Loucy (cell line): ENCODE measurements around the gene IFNK.

Experiments used
- H2AFZ ChIP-seq: fragments of 200-600 bp; sonication (generic); 2 replicates; pipeline ENCODE4 v1.6.0; 2016; ENCODE audit warnings: antibody characterized with exemption, mild to moderate bottlenecking, low read length, moderate library complexity
- H3F3A ChIP-seq: fragments of 200-600 bp; 2 replicates; pipeline ENCODE4 v1.6.0; 2016; ENCODE audit warnings: antibody characterized with exemption, low read depth, mild to moderate bottlenecking
- H3K27me3 ChIP-seq: fragments of 200-600 bp; sonication (generic); 2 replicates; pipeline ENCODE4 v1.6.1; 2014; ENCODE audit warnings: low read length, mild to moderate bottlenecking; ENCODE audit not compliant: insufficient read depth, poor library complexity, severe bottlenecking
- H3K36me3 ChIP-seq: fragments of 200-600 bp; sonication (generic); 2 replicates; pipeline ENCODE4 v1.6.1; 2016; ENCODE audit warnings: low read length; ENCODE audit not compliant: insufficient read depth
- H3K4me1 ChIP-seq: fragments of 200-600 bp; sonication (generic); 2 replicates; pipeline ENCODE4 v1.5.1; 2014; ENCODE audit warnings: low read length, mild to moderate bottlenecking; ENCODE audit not compliant: insufficient read depth, poor library complexity, severe bottlenecking
- H3K4me2 ChIP-seq: fragments of 200-600 bp; sonication (generic); 2 replicates; pipeline ENCODE4 v1.6.0; 2014; ENCODE audit warnings: antibody characterized with exemption, low read length, low read depth, mild to moderate bottlenecking; ENCODE audit not compliant: poor library complexity, severe bottlenecking
- H3K4me3 ChIP-seq: fragments of 200-600 bp; sonication (generic); 2 replicates; pipeline ENCODE4 v1.5.1; 2014; ENCODE audit warnings: low read length, mild to moderate bottlenecking, mixed read lengths; ENCODE audit not compliant: poor library complexity, severe bottlenecking
- H3K79me2 ChIP-seq: fragments of 200-600 bp; sonication (generic); 2 replicates; pipeline ENCODE4 v1.6.1; 2014; ENCODE audit warnings: low read length; ENCODE audit not compliant: insufficient read depth
- H3K9ac ChIP-seq: fragments of 200-600 bp; sonication (generic); 2 replicates; pipeline ENCODE4 v1.6.0; 2014; ENCODE audit warnings: mild to moderate bottlenecking, low read depth, low read length, moderate library complexity; ENCODE audit not compliant: poor library complexity, severe bottlenecking
- H3K9me2 ChIP-seq: fragments of 200-600 bp; sonication (generic); replicated peaks from 2 replicates; pipeline ENCODE4 v1.6.1; 2016; ENCODE audit warnings: low read depth, low read length, mixed read lengths
- H3K9me3 ChIP-seq: fragments of 200-600 bp; sonication (generic); 2 replicates; pipeline ENCODE4 v1.6.1; 2014; ENCODE audit warnings: mild to moderate bottlenecking, antibody characterized with exemption, low read length, low read depth; ENCODE audit not compliant: insufficient read depth
- H4K20me1 ChIP-seq: fragments of 200-600 bp; sonication (generic); 2 replicates; pipeline ENCODE4 v1.6.0; 2014; ENCODE audit warnings: antibody characterized with exemption, low read length, mild to moderate bottlenecking; ENCODE audit not compliant: insufficient read depth, poor library complexity, severe bottlenecking
- EZH2phosphoT487 ChIP-seq: fragments of 200-600 bp; IDR thresholded peaks from 2 replicates; pipeline ENCODE4 v1.6.1; 2018; ENCODE audit warnings: antibody characterized with exemption, mild to moderate bottlenecking, moderate library complexity, borderline replicate concordance
- TF ChIP-seq, protein P1 (sequence below): fragments of 200-600 bp; sonication (generic); conservative IDR thresholded peaks from 2 replicates; pipeline ENCODE4 v1.5.1; 2014; ENCODE audit warnings: mild to moderate bottlenecking, antibody characterized with exemption, low read length

The IFNK gene

DNA sequence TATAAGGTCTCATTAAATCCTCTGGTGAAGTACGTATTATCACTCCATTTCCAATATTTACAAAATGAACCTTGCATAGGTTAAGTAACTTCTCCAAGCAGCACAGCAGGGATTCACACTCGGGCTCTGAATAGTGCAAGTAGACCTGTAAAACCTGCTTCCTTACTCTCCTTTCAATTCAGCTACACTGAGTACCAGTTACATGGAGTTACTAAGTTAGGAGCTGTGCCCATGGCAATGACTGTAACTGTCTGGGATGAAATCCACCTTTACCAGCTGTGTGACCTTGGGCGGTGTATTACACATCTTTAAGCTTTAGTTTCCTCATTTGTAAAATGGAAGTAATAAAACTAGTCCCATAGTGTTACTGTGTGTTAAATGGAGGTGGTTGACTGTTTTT, 21.4 kb downstream of the IFNK start:
- Histone ChIP-seq H3K9me3 (no peaks in the 10 kb centered on the region), H3K9me2 (no peaks in the 10 kb centered on the region), H3K9ac (no peak overlapping the region), H3K36me3 (no peaks in the 10 kb centered on the region), H3K27me3 (no peaks in the 10 kb centered on the region), H3K4me3 (no peak overlapping the region), H4K20me1 (no peaks in the 10 kb centered on the region), H3K4me1 (no peaks in the 10 kb centered on the region), H3K4me2 (no peak overlapping the region), H3F3A (no peaks in the 10 kb centered on the region), H2AFZ (no peak overlapping the region), H3K79me2 (no peaks in the 10 kb centered on the region)
- TF ChIP-seq, protein P1, sequence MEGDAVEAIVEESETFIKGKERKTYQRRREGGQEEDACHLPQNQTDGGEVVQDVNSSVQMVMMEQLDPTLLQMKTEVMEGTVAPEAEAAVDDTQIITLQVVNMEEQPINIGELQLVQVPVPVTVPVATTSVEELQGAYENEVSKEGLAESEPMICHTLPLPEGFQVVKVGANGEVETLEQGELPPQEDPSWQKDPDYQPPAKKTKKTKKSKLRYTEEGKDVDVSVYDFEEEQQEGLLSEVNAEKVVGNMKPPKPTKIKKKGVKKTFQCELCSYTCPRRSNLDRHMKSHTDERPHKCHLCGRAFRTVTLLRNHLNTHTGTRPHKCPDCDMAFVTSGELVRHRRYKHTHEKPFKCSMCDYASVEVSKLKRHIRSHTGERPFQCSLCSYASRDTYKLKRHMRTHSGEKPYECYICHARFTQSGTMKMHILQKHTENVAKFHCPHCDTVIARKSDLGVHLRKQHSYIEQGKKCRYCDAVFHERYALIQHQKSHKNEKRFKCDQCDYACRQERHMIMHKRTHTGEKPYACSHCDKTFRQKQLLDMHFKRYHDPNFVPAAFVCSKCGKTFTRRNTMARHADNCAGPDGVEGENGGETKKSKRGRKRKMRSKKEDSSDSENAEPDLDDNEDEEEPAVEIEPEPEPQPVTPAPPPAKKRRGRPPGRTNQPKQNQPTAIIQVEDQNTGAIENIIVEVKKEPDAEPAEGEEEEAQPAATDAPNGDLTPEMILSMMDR, result no peak
- no peak for TF ChIP-seq EZH2phosphoT487

DNA sequence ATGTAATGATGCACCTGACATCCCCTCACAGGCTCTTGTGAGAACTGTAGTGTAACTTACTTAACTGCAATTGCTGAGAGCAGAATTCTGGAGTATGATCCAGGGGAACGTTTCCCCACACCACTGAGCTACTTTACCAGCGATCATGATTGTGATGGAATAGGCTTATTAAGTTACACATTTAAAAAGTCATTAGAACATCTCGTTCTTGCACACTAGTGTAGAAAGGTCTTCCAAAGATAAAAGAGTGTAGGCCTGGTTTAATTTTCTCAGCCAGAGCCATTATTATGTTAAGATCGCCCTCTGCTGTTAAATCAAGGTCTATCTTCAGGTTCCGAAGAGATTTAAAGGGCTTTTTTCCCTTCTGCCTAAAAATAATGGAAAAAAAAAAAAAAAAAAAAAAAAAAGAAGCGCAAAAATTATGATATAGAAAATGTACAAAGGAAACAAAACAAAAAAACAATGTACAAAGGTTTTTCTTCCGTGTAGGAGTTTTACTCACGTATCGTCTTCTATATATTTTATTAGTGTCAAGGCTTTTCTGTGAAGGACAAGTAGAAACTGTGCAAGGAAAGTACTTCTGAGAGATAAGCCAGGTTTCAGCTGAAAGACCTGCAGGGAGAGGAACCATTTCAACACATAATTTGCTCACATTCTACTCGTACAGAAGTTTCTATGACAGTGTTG, 24.1 kb downstream of the IFNK start:
- Histone ChIP-seq H3K4me3 (no peak overlapping the region), H3K4me2 (no peak overlapping the region), H3K27me3 (no peaks in the 10 kb centered on the region), H3K79me2 (no peaks in the 10 kb centered on the region), H3K4me1 (no peaks in the 10 kb centered on the region), H3K9me3 (no peaks in the 10 kb centered on the region), H3K9ac (no peak overlapping the region), H4K20me1 (no peaks in the 10 kb centered on the region), H3K36me3 (no peaks in the 10 kb centered on the region), H3K9me2 (no peaks in the 10 kb centered on the region), H2AFZ (no peak overlapping the region), H3F3A (no peaks in the 10 kb centered on the region)
- TF ChIP-seq EZH2phosphoT487, result no peak
- TF ChIP-seq, protein P1, result peak; percentile 62

DNA sequence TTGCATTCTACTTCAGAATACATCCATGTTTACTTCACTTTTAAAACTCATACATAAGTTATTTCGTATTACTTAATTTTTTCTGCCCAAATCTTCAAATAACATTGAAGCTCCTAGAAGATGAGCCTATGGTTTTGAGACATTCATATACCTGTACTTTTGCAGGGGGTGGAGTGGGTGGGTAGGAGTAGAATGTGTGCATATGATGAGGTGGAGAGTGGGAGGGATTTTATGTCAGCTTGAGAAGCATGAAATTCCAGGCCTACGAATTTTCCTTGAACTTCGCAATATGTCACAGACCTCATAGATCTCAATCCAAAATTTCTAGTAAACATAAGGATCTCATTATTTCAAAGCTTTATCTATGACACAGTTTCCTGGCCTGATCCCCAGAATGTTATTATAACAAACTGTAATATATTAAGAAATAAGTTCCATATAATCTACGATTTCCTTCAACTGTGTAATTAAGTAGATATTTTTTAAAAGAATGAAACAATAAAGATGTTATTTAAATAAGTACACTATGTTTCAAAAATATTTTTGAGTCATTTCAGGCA, 25.2 kb downstream of the IFNK start:
- Histone ChIP-seq H2AFZ (no peak overlapping the region), H4K20me1 (no peaks in the 10 kb centered on the region), H3K4me2 (no peak overlapping the region), H3K36me3 (no peaks in the 10 kb centered on the region), H3K4me3 (no peak overlapping the region), H3K27me3 (no peaks in the 10 kb centered on the region), H3F3A (no peaks in the 10 kb centered on the region), H3K79me2 (no peaks in the 10 kb centered on the region), H3K9me2 (no peaks in the 10 kb centered on the region), H3K9ac (no peak overlapping the region), H3K9me3 (no peaks in the 10 kb centered on the region), H3K4me1 (no peaks in the 10 kb centered on the region)
- no peak for TF ChIP-seq EZH2phosphoT487
- TF ChIP-seq, protein P1, result no peak
